ENCODE results near the gene HTRA3. TPM values are rescaled to one million over a fixed set of nuclear protein-coding genes. Genes with fewer than 3 reads are reported as not detected.
"Not testable (repeated sequence)": the region's sequence is repeated elsewhere in the genome, so short reads cannot be mapped to it uniquely, and the experiment has no call there.

The HTRA3 gene
- total and polyA plus RNA-seq, 2 of the 8 experiments (the other 6 are each of a cell fraction or from before 2014, with no cell fraction given): 3.2 to 5.8 TPM

DNA sequence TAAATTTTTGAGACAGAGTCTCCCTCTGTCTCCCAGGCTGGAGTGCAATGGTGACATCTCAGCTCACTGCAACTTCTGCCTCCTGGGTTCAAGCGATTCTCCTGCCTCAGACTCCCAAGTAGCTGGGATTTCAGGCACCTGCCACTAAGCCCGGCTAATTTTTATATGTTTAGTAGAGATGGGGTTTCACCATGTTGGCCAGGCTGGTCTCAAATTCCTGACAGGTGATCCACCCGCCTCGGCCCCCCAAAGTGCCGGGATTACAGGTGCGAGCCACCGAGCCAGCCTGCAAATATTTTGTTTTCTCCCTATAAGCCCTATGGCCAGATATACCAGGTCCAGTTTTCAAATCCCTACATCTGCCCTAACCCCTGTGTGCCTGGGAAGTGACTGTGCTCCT, 71.7 kb downstream of the HTRA3 start:
- H4K5ac ChIP-seq (ENCODE audit: insufficient read length, low read depth, low read length); H3K4me1 ChIP-seq (replicated peaks in 1 of 4; ENCODE audit: control insufficient read depth in 3 of 4, insufficient read depth in 4 of 4, low read length in 3 of 4); H2BK5ac ChIP-seq (ENCODE audit: low read depth, low read length); H3K27me3 ChIP-seq (replicated peaks in 1 of 4; ENCODE audit: control insufficient read depth in 3 of 4, extremely low read depth in 1 of 4, insufficient read depth in 3 of 4, low read length in 3 of 4); H3K18ac ChIP-seq (ENCODE audit: extremely low read depth, low read length); H3K79me1 ChIP-seq (ENCODE audit: low read depth, low read length); H3K9ac ChIP-seq (replicated peaks in 1 of 4; ENCODE audit: extremely low read depth in 1 of 4, low read depth in 3 of 4, low read length in 3 of 4); POLR2A ChIA-PET (ENCODE audit: partially characterized antibody); H3K9me3 ChIP-seq (ENCODE audit: insufficient read depth in 2 of 2, low read depth in 1 of 2, low read length in 1 of 2); FAIRE-seq; H2BK12ac ChIP-seq (ENCODE audit: low read depth, low read length); H3K56ac ChIP-seq (replicated peaks; ENCODE audit: insufficient read length, low read depth, low read length); H2AK5ac ChIP-seq (ENCODE audit: low read depth, low read length); H3K23ac ChIP-seq (ENCODE audit: insufficient read length); H3K14ac ChIP-seq (ENCODE audit: insufficient read length); H2BK120ac ChIP-seq (replicated peaks; ENCODE audit: low read depth, low read length); H3K36me3 ChIP-seq (ENCODE audit: control insufficient read depth in 2 of 4, insufficient read depth in 4 of 4, low read length in 3 of 4); H2AFZ ChIP-seq (ENCODE audit: low read length); H3K4ac ChIP-seq (replicated peaks; ENCODE audit: insufficient read length, low read depth, low read length); H3K23me2 ChIP-seq (ENCODE audit: low read depth, low read length); H3K79me2 ChIP-seq (ENCODE audit: control insufficient read depth in 1 of 2, insufficient read depth in 2 of 2, low read length in 2 of 2); DNase-seq (ENCODE audit: low read depth in 1 of 2, low spot score in 2 of 2); H3K4me2 ChIP-seq (ENCODE audit: insufficient read depth in 1 of 2, low read depth in 2 of 2, low read length in 2 of 2); H3K27ac ChIP-seq (ENCODE audit: low read depth, low read length); H4K91ac ChIP-seq (replicated peaks; ENCODE audit: insufficient read length, low read length); H2BK20ac ChIP-seq (ENCODE audit: low read length); H3K4me3 ChIP-seq (ENCODE audit: extremely low read depth in 1 of 4, insufficient read depth in 2 of 4, low read depth in 3 of 4, low read length in 4 of 4); H2BK15ac ChIP-seq (ENCODE audit: low read length); H4K20me1 ChIP-seq (replicated peaks in 1 of 2; ENCODE audit: control insufficient read depth in 1 of 2, insufficient read depth in 2 of 2, low read length in 2 of 2); H4K8ac ChIP-seq (ENCODE audit: extremely low read depth, insufficient read depth, low read length): not testable (repeated sequence)
- 79% methylated on average over 7 of the region's 7 CpGs; no CpG with 5 or more reads in 1 of the 2 experiments for WGBS, 2 experiments (ENCODE audit: extremely low coverage in 1 of 2, insufficient coverage in 1 of 2, insufficient read length in 1 of 2, insufficient replicate concordance in 2 of 2, low coverage in 1 of 2, low lambda C conversion rate in 2 of 2, missing lambda C conversion rate in 1 of 2)
- CTCF ChIA-PET (ENCODE audit: partially characterized antibody): interaction anchor here (1.2 to 5.7 kb wide), 7 partner anchors 9 to 165 kb away, joined by 3 to 27 read pairs (median 4); no protein-coding TSS in a partner anchor

Data from H1 (cell line).